Mucosa of rectum (tissue), 2 donors: ENCODE data around the gene UPF1.

Experiments
- H3K27ac ChIP-seq, 2 donors: one replicate each; pipeline ENCODE4 v1.7.0; 2013; ENCODE audit warnings: inconsistent platforms in 2 of 2, low read depth in 2 of 2, low read length in 2 of 2
- H3K27me3 ChIP-seq, 2 donors: one replicate each; pipeline ENCODE4 v1.7.0; 2013; ENCODE audit warnings: low read length in 2 of 2; ENCODE audit not compliant: control insufficient read depth in 2 of 2, insufficient read depth in 2 of 2
- H3K36me3 ChIP-seq, 2 donors: one replicate each; pipeline ENCODE4 v1.7.0; 2013; ENCODE audit warnings: low read length in 2 of 2; ENCODE audit not compliant: control insufficient read depth in 2 of 2, insufficient read depth in 2 of 2
- H3K4me1 ChIP-seq, 2 donors: one replicate each; pipeline ENCODE4 v1.7.0; 2013; ENCODE audit warnings: low read length in 2 of 2, mild to moderate bottlenecking in 1 of 2; ENCODE audit not compliant: control insufficient read depth in 2 of 2, insufficient read depth in 2 of 2
- H3K4me3 ChIP-seq, 2 donors: one replicate each; pipeline ENCODE4 v1.7.0; 2013; ENCODE audit warnings: low read length in 2 of 2
- H3K9ac ChIP-seq, 2 donors: one replicate each; pipeline ENCODE4 v1.7.0; 2013; ENCODE audit warnings: low read length in 2 of 2, low read depth in 1 of 2, mild to moderate bottlenecking in 1 of 2
- H3K9me3 ChIP-seq, 2 donors: one replicate each; pipeline ENCODE4 v1.7.0; 2013; ENCODE audit warnings: low read length in 2 of 2; ENCODE audit not compliant: control insufficient read depth in 2 of 2
- donor health status: healthy.
- donor health status: Normal muscosa, but diverticular disease.

UPF1 gene

DNA sequence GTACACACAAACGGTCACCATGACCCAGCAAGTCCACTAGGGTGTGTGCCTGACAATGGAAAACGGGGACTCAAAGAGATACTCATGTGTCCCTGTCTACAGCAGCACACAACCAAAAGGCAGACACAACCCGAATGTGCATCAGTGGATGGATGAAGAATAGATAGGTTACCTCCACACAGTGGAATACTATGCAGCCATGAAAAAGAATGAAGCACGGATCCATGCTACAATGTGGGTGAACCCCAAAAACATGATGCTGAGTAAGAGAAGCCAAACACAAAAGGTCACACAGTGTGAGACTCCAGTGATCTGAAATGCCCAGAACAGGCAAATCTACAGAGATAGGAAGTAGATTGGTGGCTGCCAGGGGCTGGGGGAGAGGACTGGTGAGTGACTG lies 55.2 kb downstream of the UPF1 start:
- peaks cover 4 to 5% of the 10 kb centered on the region in 2 donors for H3K27me3 ChIP-seq
- H3K4me1 ChIP-seq = peaks cover 0 to 4% of the 10 kb centered on the region in 2 donors
- H3K9me3 ChIP-seq = no peaks in the 10 kb centered on the region
- H3K4me3 ChIP-seq = no peak overlapping the region
- H3K9ac ChIP-seq = no peak overlapping the region
- H3K27ac ChIP-seq = no peak overlapping the region
- no peaks in the 10 kb centered on the region for H3K36me3 ChIP-seq

DNA sequence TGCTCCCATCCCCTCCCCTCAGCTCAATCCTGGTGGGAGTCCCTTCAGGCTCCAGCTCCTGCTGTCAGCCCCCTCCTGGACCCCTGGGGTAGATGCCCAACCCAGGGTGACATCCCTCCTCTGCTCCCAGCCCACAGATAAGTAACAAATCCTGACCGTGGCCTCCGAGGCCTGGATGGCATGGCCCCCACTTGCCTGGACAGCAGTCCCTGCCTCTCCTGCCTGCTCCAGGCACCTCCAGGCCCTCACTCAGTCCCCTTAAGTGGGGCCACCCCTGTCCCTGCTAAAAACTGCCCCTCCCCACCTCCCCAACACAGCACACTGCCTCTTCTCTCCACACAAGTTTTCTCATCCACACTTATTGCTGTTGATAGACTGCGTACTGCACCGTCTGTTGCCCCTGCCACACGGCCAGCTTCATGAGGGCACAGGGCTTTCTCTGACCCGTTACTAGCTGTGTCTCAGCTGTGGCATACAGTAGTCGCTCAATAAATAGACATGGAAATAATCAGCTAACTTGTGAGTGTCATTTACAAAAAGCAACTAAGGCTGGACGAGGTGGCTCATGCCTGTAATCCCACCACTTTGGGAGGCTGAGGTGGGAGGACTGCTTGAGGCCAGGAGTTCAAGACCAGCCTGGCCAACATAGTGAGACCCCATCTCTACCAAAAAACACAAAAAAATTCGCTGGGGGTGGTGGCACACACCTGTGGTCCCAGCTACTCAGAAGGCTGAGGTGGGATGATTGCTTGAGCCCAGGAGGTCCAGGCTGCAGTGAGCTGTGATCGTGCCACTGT lies 58.4 kb downstream of the UPF1 start:
- peaks cover 14 to 18% of the 10 kb centered on the region in 2 donors for H3K27me3 ChIP-seq
- no peak overlapping the region for H3K27ac ChIP-seq
- no peak overlapping the region for H3K4me3 ChIP-seq
- H3K9ac ChIP-seq = no peak overlapping the region
- H3K9me3 ChIP-seq = no peaks in the 10 kb centered on the region
- no peaks in the 10 kb centered on the region for H3K36me3 ChIP-seq
- no peaks in the 10 kb centered on the region for H3K4me1 ChIP-seq

DNA sequence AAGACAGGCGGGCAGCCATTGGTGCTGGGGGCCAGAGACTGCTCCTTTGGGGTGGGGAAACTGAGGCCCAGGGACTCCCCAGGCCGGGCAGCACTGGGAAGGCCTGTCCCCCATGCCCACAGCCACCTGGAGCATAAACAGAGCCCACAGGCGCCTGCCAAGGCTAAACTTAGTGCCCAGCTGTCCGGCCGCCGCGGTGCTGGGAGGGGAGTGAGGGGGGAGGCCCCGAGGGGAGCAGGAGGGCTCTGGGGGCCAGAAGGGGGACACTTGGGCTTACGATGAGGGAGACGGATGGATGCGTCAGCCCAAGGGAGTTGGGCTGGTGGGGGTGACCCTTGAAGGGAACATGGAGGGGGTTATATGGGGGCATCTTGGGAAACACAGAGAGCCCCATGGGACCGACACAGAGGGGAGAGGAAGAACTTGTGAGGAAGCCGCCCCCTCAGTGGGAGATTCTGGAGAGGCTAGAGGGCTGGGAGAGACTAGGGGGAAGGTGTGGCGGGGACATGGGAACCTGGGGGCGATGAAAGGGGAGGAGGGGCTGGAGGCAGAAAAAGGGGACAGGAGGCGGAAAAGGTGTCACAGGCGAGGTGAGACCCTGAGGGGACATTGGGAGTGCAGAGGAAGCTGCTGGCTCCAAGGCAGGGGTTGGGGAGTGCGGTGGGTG lies 62.0 kb downstream of the UPF1 start:
- H3K4me1 ChIP-seq = peaks cover 0 to 3% of the 10 kb centered on the region in 2 donors
- H3K9me3 ChIP-seq = no peaks in the 10 kb centered on the region
- peaks cover 13 to 19% of the 10 kb centered on the region in 2 donors for H3K27me3 ChIP-seq
- H3K4me3 ChIP-seq = no peak overlapping the region
- H3K27ac ChIP-seq = no peak overlapping the region
- H3K9ac ChIP-seq = no peak overlapping the region
- H3K36me3 ChIP-seq = no peaks in the 10 kb centered on the region

DNA sequence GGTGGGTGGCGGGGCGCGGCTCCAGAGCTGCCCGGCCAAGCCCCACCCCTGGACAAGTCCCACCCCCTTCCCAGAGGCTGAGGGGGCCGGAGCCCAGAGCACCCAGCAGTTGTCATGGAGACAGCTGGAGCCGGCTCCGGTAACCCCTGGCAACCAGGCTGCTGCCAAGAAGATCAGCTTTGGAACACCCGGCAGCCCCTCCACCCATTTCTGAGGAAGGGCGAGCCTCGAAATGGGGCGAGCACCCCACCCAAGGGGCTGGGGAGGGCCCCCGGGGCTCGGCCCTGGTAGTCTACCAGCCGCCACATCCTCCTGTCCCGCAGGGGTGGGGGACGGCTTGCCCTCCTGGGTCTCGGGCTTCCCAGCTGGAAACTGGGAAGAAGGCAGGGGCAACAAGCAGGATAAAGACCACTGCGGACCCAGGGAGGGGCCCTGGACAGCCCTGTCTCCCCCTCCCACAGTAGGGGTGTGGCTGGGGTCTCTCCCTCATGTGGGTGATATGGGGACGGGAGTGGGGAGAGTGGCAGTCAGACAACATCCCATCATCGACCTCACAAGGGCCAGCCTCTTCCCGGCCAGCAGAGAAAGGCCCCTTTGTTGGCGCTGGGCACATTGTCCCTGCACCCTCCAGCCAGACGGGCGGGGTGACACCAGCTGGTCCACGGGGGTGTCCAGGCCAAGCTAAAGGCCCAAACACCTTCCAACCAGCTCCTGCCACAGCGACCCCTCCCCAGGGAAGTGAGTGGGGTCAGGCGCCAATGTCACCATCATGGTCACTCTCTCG lies 62.7 kb downstream of the UPF1 start:
- no peak overlapping the region for H3K9ac ChIP-seq
- no peaks in the 10 kb centered on the region for H3K9me3 ChIP-seq
- peak overlapping the region in 1 of 2 donors; percentile 16 for H3K4me3 ChIP-seq
- peaks cover 13 to 19% of the 10 kb centered on the region in 2 donors for H3K27me3 ChIP-seq
- H3K27ac ChIP-seq = no peak overlapping the region
- peaks cover 0 to 3% of the 10 kb centered on the region in 2 donors for H3K4me1 ChIP-seq
- no peaks in the 10 kb centered on the region for H3K36me3 ChIP-seq

DNA sequence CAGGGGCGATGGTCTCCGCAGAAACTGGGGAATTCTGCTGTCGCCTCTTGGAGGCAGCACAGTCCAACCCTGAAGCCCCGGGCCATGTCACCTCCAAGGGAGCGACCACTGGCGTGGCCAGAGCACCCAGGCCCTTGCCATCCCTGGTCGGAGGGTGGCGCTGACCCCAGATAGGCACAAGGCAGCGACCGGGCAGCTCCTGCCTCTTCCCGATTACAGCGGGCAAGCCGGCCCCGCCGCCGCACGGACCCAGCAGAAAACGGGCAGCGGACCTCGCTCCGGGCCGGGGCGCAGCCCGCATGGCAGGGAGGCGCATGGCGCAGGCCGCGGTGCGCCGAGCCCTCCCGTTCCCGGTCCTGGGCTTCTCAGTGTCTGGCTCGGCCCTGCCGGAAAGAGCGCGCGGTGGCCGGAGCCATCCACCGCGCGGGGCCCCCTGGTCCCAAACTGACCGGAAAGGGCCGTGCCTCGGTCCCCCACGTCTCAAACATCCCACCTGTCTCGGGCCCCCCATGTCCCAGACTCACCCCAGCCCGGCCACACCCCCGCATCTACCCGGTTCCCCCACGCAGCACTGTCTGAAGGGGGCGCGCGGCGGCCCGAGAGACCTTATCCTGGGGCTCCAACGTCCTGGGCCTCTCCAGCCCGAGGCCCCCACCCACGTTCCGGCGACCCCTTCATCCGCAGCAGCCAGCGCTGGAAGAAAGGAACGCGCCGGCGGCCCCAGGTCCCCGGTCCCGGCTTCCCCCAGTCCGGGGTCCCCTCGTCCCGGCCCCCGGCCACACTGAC lies 63.5 kb downstream of the UPF1 start:
- peaks cover 3 to 6% of the 10 kb centered on the region in 2 donors for H3K36me3 ChIP-seq
- no peak overlapping the region for H3K9ac ChIP-seq
- no peak overlapping the region for H3K27ac ChIP-seq
- H3K27me3 ChIP-seq = peaks cover 13 to 16% of the 10 kb centered on the region in 2 donors
- H3K4me1 ChIP-seq = peaks cover 0 to 3% of the 10 kb centered on the region in 2 donors
- no peaks in the 10 kb centered on the region for H3K9me3 ChIP-seq
- peak overlapping the region; percentile 13 to 16 for H3K4me3 ChIP-seq

DNA sequence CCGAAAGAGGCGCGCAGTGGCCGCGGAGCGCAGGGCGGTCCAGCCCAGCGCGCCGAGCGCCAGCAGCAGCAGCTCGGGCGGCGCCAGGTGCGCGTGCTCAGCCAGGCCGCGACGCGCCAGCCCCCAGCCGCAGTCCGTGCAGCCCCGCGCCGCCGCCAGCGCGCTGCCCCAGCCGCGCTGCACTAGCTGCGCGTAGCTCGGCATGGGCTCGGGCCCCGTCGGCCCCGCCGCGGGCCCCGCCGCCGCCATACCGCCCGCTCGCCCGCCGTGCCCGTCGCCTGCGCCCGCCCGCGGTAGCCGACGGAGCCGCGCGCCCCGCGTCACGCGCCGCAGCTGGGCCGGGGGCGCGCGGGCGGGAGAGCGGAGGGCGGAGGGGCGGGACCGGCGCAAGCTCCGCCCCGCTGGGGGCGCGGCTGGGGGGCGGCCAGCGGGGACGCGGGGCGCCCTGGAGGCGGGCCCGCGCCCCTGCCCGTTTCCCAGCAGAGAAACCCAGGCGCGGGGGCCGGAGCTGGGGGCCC lies 64.1 kb downstream of the UPF1 start, which contains the start of gene CERS1:
Gene CERS1, minus strand, starts transcription at position 335 of the 518 bp plus-strand sequence. Its CDS starts 86 bp downstream, at position 249.
- H3K9me3 ChIP-seq = no peaks in the 10 kb centered on the region
- H3K36me3 ChIP-seq = peaks cover 10% of the 10 kb centered on the region in 2 donors
- H3K4me1 ChIP-seq = peaks cover 0 to 3% of the 10 kb centered on the region in 2 donors
- peak within 1 kb of the TSS; percentile 13 to 16 for H3K4me3 ChIP-seq
- peaks cover 13 to 16% of the 10 kb centered on the region in 2 donors for H3K27me3 ChIP-seq
- no peak within 1 kb of the TSS for H3K9ac ChIP-seq
- H3K27ac ChIP-seq = no peak within 1 kb of the TSS

DNA sequence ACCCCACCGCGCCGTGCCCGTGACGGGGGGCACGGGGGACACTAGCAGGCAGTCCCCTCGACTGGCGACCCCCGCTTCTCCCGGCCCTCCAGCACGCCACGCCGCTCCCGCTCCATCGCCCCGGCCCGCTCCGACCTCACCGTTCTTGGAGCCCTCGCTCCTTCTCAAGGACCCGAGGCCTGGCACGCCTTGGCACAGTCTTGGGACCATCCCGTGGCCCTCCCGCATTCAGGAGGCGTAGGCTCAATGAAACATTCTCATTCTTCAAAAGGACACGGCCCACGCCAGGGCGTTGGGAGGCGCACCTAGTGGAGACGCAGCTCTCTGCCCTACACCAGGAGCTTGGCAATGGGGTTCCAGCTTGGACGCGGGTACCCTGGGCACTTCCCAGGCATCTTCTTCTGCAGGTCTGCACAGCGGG lies 64.7 kb downstream of the UPF1 start:
- H3K9ac ChIP-seq = no peak overlapping the region
- H3K4me3 ChIP-seq = no peak overlapping the region
- H3K4me1 ChIP-seq = peaks cover 0 to 3% of the 10 kb centered on the region in 2 donors
- no peak overlapping the region for H3K27ac ChIP-seq
- peaks cover 13 to 16% of the 10 kb centered on the region in 2 donors for H3K27me3 ChIP-seq
- H3K36me3 ChIP-seq = peaks cover 15% of the 10 kb centered on the region in 2 donors
- no peaks in the 10 kb centered on the region for H3K9me3 ChIP-seq

DNA sequence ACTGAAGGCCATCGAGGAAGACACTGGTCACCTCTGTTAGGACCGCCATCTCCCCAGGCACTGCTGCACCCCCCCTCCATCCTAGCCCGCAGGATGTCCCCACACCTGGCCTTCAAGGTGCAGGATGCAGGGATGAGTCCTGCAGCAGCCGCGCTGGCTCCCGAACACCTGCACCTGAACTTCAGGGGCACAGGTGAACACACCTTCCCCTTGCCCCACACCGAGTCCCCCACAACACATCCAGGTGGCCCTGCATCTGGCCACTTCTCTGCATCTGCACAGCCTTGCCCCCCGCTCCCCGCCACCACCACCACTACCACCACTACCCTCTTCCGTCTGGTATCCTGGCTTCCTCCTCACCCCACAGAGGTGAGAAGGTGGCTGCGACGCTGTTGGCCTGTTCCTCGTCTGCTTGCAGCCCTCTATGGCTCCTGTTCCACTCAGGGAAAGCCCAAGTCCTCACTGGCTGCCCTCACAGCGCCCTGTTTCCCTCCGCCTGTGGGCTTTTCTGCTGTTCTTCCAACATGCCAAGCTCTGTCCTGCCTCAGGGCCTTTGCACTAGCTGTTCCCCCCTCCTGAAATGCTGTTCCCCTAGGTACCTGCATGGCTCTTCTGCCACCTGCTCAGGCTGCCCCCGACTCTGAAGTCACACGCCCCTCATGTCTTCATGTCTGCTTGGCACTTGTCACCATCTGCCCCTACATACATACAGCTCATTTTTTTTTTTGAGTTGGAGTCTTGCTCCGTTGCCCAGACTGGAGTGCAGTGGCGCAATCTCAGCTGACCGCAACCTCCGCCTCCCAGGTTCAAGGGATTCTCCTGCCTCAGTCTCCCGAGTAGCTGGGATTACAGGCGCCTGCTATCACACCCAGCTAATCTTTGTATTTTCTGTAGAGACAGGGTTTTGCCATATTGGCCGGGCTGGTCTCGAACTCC lies 65.6 kb downstream of the UPF1 start:
- no peak overlapping the region for H3K27ac ChIP-seq
- peaks cover 13 to 16% of the 10 kb centered on the region in 2 donors for H3K27me3 ChIP-seq
- H3K9me3 ChIP-seq = no peaks in the 10 kb centered on the region
- peaks cover 17% of the 10 kb centered on the region in 2 donors for H3K36me3 ChIP-seq
- H3K4me3 ChIP-seq = no peak overlapping the region
- peaks cover 0 to 3% of the 10 kb centered on the region in 2 donors for H3K4me1 ChIP-seq
- H3K9ac ChIP-seq = no peak overlapping the region
